Endothelial cell of umbilical vein (primary cell): ENCODE results near the gene P2RY6. TPM values are rescaled to one million over a fixed set of nuclear protein-coding genes. Genes with fewer than 3 reads are reported as not detected.

Source experiments
- BruUV-seq: library from RNA; stranded (reverse); fragments of 400-500 nt; replicated peaks from 2 replicates; lab custom pipeline; 2021; lab: Mats Ljungman, UMichigan
- CTCF ChIA-PET: fragments of 300-600, 350-600 bp; sonication (Branson Sonifier 250); formaldehyde crosslinking; loops from one replicate; lab custom pipeline; 2021; ENCODE audit warnings: antibody characterized with exemption, inconsistent platforms; lab: Charles Lee
- POLR2A ChIA-PET: fragments of 300-600, 350-600 bp; sonication (Branson Sonifier 250); formaldehyde crosslinking; loops from one replicate; lab custom pipeline; 2021; ENCODE audit warnings: antibody characterized with exemption, inconsistent platforms; lab: Charles Lee
- DNase-seq: peaks from one replicate; pipeline ENCODE4 v3.0.0-alpha.2; 2011; ENCODE audit warnings: low read depth, low spot score
- FAIRE-seq: peaks from 2 replicates; lab custom pipeline; 2011; peaks lifted over from hg19 to GRCh38; lab: Jason Lieb, UNC
- H2AFZ ChIP-seq: 2 replicates; pipeline ENCODE4 v1.6.0; 2012; ENCODE audit warnings: low read depth, low read length, control low read depth, inconsistent platforms
- H3K27ac ChIP-seq: 2 replicates; pipeline ENCODE4 v1.5.1; 2011; ENCODE audit warnings: low read depth, mild to moderate bottlenecking, control low read depth, low read length, moderate library complexity; ENCODE audit not compliant: insufficient read depth
- H3K27me3 ChIP-seq, 2 experiments: 2 replicates each; pipeline versions ENCODE4 v1.6.0 to v1.6.1; 2011; ENCODE audit warnings: low read length in 2 of 2, mixed read lengths in 1 of 2; ENCODE audit not compliant: control insufficient read depth in 2 of 2, insufficient read depth in 2 of 2
- H3K36me3 ChIP-seq, 2 experiments: 2 replicates in 1 of 2; 3 replicates in 1 of 2; pipeline ENCODE4 v1.5.1; 2011; ENCODE audit warnings: low read length in 2 of 2, mild to moderate bottlenecking in 1 of 2, moderate library complexity in 1 of 2; ENCODE audit not compliant: control insufficient read depth in 2 of 2, insufficient read depth in 2 of 2; ENCODE audit errors: extremely low read depth in 1 of 2
- H3K4me1 ChIP-seq: 3 replicates; pipeline ENCODE4 v1.5.1; 2011; ENCODE audit warnings: mild to moderate bottlenecking, low read length; ENCODE audit not compliant: control insufficient read depth, insufficient read depth; ENCODE audit errors: extremely low read depth
- H3K4me2 ChIP-seq: 2 replicates; pipeline ENCODE4 v1.6.1; 2011; ENCODE audit warnings: low read length, control low read depth, mixed read lengths; ENCODE audit not compliant: insufficient read depth
- H3K4me3 ChIP-seq, 3 experiments: fragments of 200-600 bp in 1 of 3; sonication (generic), shearing (Covaris generic) in 1 of 3; replicated peaks in 1 of 3; 2 replicates each; pipeline ENCODE4 v1.5.1; 2011 to 2016; ENCODE audit warnings: control low read depth in 3 of 3, low read length in 3 of 3, mild to moderate bottlenecking in 2 of 3, inconsistent platforms in 1 of 3, low read depth in 1 of 3, moderate library complexity in 1 of 3; ENCODE audit not compliant: insufficient read depth in 1 of 3
- H3K79me2 ChIP-seq: 2 replicates; pipeline ENCODE4 v1.6.0; 2012; ENCODE audit warnings: low read length, inconsistent platforms; ENCODE audit not compliant: control insufficient read depth, insufficient read depth
- H3K9ac ChIP-seq: replicated peaks from 2 replicates; pipeline ENCODE3; 2011; ENCODE audit warnings: low read length, control low read depth; ENCODE audit not compliant: insufficient read depth; ENCODE audit errors: extremely low read depth
- H3K9me1 ChIP-seq: replicated peaks from 3 replicates; pipeline ENCODE4 v1.6.0; 2011; ENCODE audit warnings: mild to moderate bottlenecking, low read length; ENCODE audit not compliant: control insufficient read depth, insufficient read depth; ENCODE audit errors: extremely low read depth
- H3K9me3 ChIP-seq: replicated peaks from 2 replicates; pipeline ENCODE4 v1.5.1; 2012; ENCODE audit warnings: low read length, inconsistent platforms; ENCODE audit not compliant: control insufficient read depth, insufficient read depth
- H4K20me1 ChIP-seq: replicated peaks from 2 replicates; pipeline ENCODE3; 2011; ENCODE audit warnings: mild to moderate bottlenecking, low read length; ENCODE audit not compliant: control insufficient read depth, insufficient read depth; ENCODE audit errors: extremely low read depth
- EZH2 ChIP-seq: IDR thresholded peaks from 2 replicates; pipeline ENCODE4 v1.6.1; 2012; ENCODE audit warnings: borderline replicate concordance, low read depth, mild to moderate bottlenecking, moderate library complexity, low read length, inconsistent platforms; ENCODE audit not compliant: severe bottlenecking
- FOS ChIP-seq: IDR thresholded peaks from 2 replicates; pipeline ENCODE4 v1.6.1; 2011; ENCODE audit warnings: mild to moderate bottlenecking, low read length, moderate library complexity, borderline replicate concordance; ENCODE audit not compliant: insufficient read depth
- GATA2 ChIP-seq: IDR thresholded peaks from 2 replicates; pipeline ENCODE4 v1.7.0; 2011; ENCODE audit warnings: low read depth, mild to moderate bottlenecking, moderate library complexity, mixed read lengths, low read length; ENCODE audit not compliant: insufficient read length, insufficient read depth
- JUN ChIP-seq: IDR thresholded peaks from 2 replicates; pipeline ENCODE4 v1.6.1; 2011; ENCODE audit warnings: borderline replicate concordance, low read depth; ENCODE audit not compliant: insufficient read length, insufficient read depth
- MYC ChIP-seq: IDR thresholded peaks from one replicate; pipeline ENCODE4 v1.6.1; 2011; ENCODE audit warnings: mild to moderate bottlenecking, low read depth, low read length
- POLR2AphosphoS5 ChIP-seq: IDR thresholded peaks from 2 replicates; pipeline ENCODE4 v1.6.1; 2012; ENCODE audit warnings: low read depth, mild to moderate bottlenecking, control low read depth, low read length, moderate library complexity; ENCODE audit not compliant: insufficient read depth
- dilution Hi-C: fragments of 300-500 bp; cut with MboI; formaldehyde crosslinking; loops from one replicate; pipeline ENCODE4 v1.15.0; 2019; ENCODE audit warnings: low sequenced_read_pairs; ENCODE audit not compliant: extremely low pct_ligation_motif_present
- intact Hi-C: fragments of 100-400 bp; cut with micrococcal nuclease; formaldehyde crosslinking; loops from one replicate; pipeline ENCODE4 v1.10.0; 2022
- polyA plus RNA-seq, 4 experiments: library from polyadenylated mRNA; depleted of rRNA in 3 of 4; stranded (reverse) in 3 of 4; unstranded in 1 of 4; fragments of >200 nt; gene quantifications; 2 replicates each; pipeline versions ENCODE4 v1.2.1 to v1.2.3, GENCODE V29; 2011 to 2012; ENCODE audit warnings: missing spikeins in 1 of 4
- total RNA-seq: library from RNA; stranded (reverse); gene quantifications from 2 replicates; pipeline ENCODE4 v1.2.3, GENCODE V29; 2021
- TF ChIP-seq, protein P1 (sequence below), 2 donors: IDR thresholded peaks; 1 replicate in 1 of 2; 2 replicates in 1 of 2; pipeline ENCODE4 v1.5.1; 2011; ENCODE audit warnings: low read length in 2 of 2, mild to moderate bottlenecking in 2 of 2, moderate library complexity in 2 of 2, control low read depth in 1 of 2, inconsistent platforms in 1 of 2, low read depth in 1 of 2; ENCODE audit not compliant: insufficient read depth in 1 of 2; ENCODE audit errors: extremely low read depth in 1 of 2

The P2RY6 gene
- total and polyA plus RNA-seq, 2 donors (not counting 3 experiments of a cell fraction or from before 2014, with no cell fraction given), result 0.47 TPM; not detected in 1

DNA sequence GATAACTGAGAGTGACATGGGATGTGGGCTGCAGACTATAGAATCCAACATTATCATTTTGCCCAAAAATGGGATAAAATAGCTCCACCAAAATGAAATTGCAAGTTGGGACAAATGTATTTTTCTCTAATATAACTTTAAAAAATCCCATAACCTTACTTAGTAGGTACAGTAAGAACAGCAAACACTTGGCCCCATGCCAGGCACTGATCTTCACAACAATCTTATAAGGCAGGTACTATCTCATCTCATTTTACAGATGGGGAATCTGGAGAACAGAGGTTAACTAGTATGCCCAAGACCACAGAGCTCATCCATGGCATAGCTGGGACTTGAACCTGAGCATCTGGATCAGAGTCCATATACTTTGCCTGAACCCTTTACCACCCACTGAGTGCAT, 22.5 kb downstream of the P2RY6 start:
- no peaks in the 10 kb centered on the region for H4K20me1 ChIP-seq
- no TSS peak for BruUV-seq
- no peaks in the 10 kb centered on the region for H3K79me2 ChIP-seq
- FAIRE-seq (no peak), DNase-seq (no peak)
- H3K4me2 ChIP-seq, result no peak overlapping the region
- no peak overlapping the region for H3K9ac ChIP-seq
- TF ChIP-seq MYC (no peak), EZH2 (no peak), POLR2AphosphoS5 (no peak)
- ChIA-PET POLR2A (interaction anchor here (0.8 kb wide), 1 partner anchor 41 kb away, joined by 4 read pairs; no protein-coding TSS in a partner anchor), CTCF (interaction anchor here (0.6 to 4.3 kb wide), 21 partner anchors 9 to 564 kb away, joined by 3 to 67 read pairs (median 4); partner anchors contain the start of gene RELT)
- H3K27me3 ChIP-seq, result no peaks in the 10 kb centered on the region
- H3K9me1 ChIP-seq, result no peaks in the 10 kb centered on the region
- H3K36me3 ChIP-seq, result no peaks in the 10 kb centered on the region
- no peaks in the 10 kb centered on the region for H3K9me3 ChIP-seq
- H2AFZ ChIP-seq, result no peak overlapping the region
- H3K27ac ChIP-seq, result no peak overlapping the region
- no peak overlapping the region for H3K4me3 ChIP-seq
- intact Hi-C loops (loop anchor here (1.0 kb wide), 2 partner anchors 41 to 99 kb away; no protein-coding TSS in a partner anchor), dilution Hi-C loops (no loop called here)
- peaks cover 5% of the 10 kb centered on the region for H3K4me1 ChIP-seq

DNA sequence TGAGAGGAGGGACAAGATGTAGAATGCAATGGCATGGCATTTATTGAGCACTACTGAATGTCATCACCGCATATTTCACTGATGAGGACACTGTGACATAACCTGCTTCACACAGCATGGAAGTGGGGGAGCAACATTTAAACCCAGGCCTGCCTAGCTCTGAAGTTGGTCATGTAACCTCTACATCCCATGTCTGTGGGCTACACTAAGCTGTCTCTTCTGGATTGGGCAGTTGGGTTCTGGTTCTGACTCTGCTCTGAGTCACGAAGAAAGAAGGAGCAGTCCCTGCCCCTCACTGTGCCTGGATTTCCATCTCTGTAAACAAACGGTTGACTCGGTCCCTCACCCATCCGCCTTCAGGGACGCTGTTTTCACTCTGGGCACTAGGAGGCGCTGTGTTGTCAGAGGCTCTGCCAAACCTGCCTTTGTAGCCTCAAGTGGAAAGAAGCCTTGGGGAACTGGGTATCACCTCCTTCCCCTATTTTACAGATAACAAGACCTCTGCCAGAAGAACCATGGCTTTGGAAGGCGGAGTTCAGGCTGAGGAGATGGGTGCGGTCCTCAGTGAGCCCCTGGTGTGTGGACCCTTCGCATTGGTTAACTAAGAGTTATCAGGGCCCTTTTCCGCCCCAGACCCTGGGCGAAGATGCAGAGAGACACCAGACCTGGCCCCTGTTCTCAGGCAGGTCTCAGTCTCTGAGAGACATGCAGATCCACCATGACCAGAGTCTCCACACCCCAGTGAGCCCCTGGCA, 23.3 kb downstream of the P2RY6 start:
- BruUV-seq, result no TSS peak
- Histone ChIP-seq H3K9ac (no peak overlapping the region), H3K9me3 (no peaks in the 10 kb centered on the region), H3K4me3 (no peak overlapping the region), H2AFZ (peak overlapping the region; percentile 80), H3K4me1 (peaks cover 2% of the 10 kb centered on the region), H3K27ac (no peak overlapping the region), H3K9me1 (no peaks in the 10 kb centered on the region), H3K4me2 (no peak overlapping the region), H3K79me2 (no peaks in the 10 kb centered on the region), H4K20me1 (no peaks in the 10 kb centered on the region), H3K27me3 (no peaks in the 10 kb centered on the region), H3K36me3 (no peaks in the 10 kb centered on the region)
- dilution Hi-C loops, result no loop called here
- peak; percentile 77 for DNase-seq
- FAIRE-seq, result peak; percentile 94
- intact Hi-C loops, result loop anchor here (1.0 kb wide), 2 partner anchors 40 to 98 kb away; no protein-coding TSS in a partner anchor
- TF ChIP-seq MYC (no peak), GATA2 (no peak), FOS (no peak), JUN (no peak)
- TF ChIP-seq, protein P1, sequence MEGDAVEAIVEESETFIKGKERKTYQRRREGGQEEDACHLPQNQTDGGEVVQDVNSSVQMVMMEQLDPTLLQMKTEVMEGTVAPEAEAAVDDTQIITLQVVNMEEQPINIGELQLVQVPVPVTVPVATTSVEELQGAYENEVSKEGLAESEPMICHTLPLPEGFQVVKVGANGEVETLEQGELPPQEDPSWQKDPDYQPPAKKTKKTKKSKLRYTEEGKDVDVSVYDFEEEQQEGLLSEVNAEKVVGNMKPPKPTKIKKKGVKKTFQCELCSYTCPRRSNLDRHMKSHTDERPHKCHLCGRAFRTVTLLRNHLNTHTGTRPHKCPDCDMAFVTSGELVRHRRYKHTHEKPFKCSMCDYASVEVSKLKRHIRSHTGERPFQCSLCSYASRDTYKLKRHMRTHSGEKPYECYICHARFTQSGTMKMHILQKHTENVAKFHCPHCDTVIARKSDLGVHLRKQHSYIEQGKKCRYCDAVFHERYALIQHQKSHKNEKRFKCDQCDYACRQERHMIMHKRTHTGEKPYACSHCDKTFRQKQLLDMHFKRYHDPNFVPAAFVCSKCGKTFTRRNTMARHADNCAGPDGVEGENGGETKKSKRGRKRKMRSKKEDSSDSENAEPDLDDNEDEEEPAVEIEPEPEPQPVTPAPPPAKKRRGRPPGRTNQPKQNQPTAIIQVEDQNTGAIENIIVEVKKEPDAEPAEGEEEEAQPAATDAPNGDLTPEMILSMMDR (IDR thresholded peaks at IDR 0.05; ENCODE audit: extremely low read depth in 1 of 2, insufficient read depth in 1 of 2, low read depth in 1 of 2, low read length in 2 of 2), result peak; percentile 95 to 96
- ChIA-PET POLR2A (interaction anchor here (0.8 kb wide), 1 partner anchor 40 kb away, joined by 4 read pairs; no protein-coding TSS in a partner anchor), CTCF (interaction anchor here (0.6 to 8.1 kb wide), 22 partner anchors 9 to 565 kb away, joined by 3 to 89 read pairs (median 4); partner anchors contain the start of gene RELT)
